Endothelial cell (in vitro differentiated cells): ENCODE measurements around the gene TAS1R3. TPM values are rescaled to one million over a fixed set of nuclear protein-coding genes. Genes with fewer than 3 reads are reported as not detected.

ENCODE experiments used
- DNase-seq: peaks from one replicate; pipeline ENCODE4 v3.0.0; 2021; ENCODE audit warnings: low spot score
- H3K27ac Mint-ChIP-seq: one replicate; pipeline ENCODE4 v1.8.0; 2021; ENCODE audit warnings: mixed read lengths, inconsistent platforms; ENCODE audit not compliant: unreplicated experiment
- H3K27me3 Mint-ChIP-seq: one replicate; pipeline ENCODE4 v1.8.0; 2021; ENCODE audit warnings: mild to moderate bottlenecking, moderate library complexity, mixed read lengths, inconsistent platforms; ENCODE audit not compliant: unreplicated experiment
- H3K36me3 Mint-ChIP-seq: one replicate; pipeline ENCODE4 v1.8.0; 2021; ENCODE audit warnings: mild to moderate bottlenecking, low read depth, mixed read lengths, inconsistent platforms; ENCODE audit not compliant: unreplicated experiment
- H3K4me1 Mint-ChIP-seq: one replicate; pipeline ENCODE4 v1.8.0; 2021; ENCODE audit warnings: mild to moderate bottlenecking, mixed read lengths, inconsistent platforms; ENCODE audit not compliant: unreplicated experiment
- H3K4me3 Mint-ChIP-seq: one replicate; pipeline ENCODE4 v1.8.0; 2021; ENCODE audit warnings: mild to moderate bottlenecking, mixed read lengths, inconsistent platforms; ENCODE audit not compliant: unreplicated experiment
- H3K9me3 Mint-ChIP-seq: one replicate; pipeline ENCODE4 v1.8.0; 2021; ENCODE audit warnings: mixed read lengths, inconsistent platforms; ENCODE audit not compliant: unreplicated experiment
- CTCF ChIP-seq: fragments of 200-600 bp; sonication (generic); IDR thresholded peaks from one replicate; pipeline ENCODE4 v1.5.0; 2021; ENCODE audit warnings: antibody characterized with exemption; ENCODE audit not compliant: unreplicated experiment
- total RNA-seq: library from RNA; stranded (reverse); fragmentation: NEBNext Ultra II Directional; extraction: Animal tissue kit (Norgen Biotek cat#: 25700); gene quantifications from one replicate; pipeline ENCODE4 v1.2.1, GENCODE V29; 2021; ENCODE audit not compliant: unreplicated experiment

The TAS1R3 gene
- total RNA-seq, 1 donor from 2014 or later = 1.2 TPM

- peaks cover 8% of the 10 kb centered on the region for H3K27me3 Mint-ChIP-seq
- no peaks in the 10 kb centered on the region for H3K9me3 Mint-ChIP-seq
- DNase-seq = no peak
- peaks cover 13% of the 10 kb centered on the region for H3K4me1 Mint-ChIP-seq
- no peak overlapping the region for H3K27ac Mint-ChIP-seq
- no peaks in the 10 kb centered on the region for H3K36me3 Mint-ChIP-seq
- TF ChIP-seq CTCF = no peak
- H3K4me3 Mint-ChIP-seq = no peak overlapping the region
Measured at GRCh38 chr1:1310109-1310385, 21.0 kb upstream of the TAS1R3 start.

GRCh38 chr1:1310476-1311053 lies 20.5 kb upstream of the TAS1R3 start:
- DNase-seq = no peak
- H3K27me3 Mint-ChIP-seq = peaks cover 8% of the 10 kb centered on the region

DNA sequence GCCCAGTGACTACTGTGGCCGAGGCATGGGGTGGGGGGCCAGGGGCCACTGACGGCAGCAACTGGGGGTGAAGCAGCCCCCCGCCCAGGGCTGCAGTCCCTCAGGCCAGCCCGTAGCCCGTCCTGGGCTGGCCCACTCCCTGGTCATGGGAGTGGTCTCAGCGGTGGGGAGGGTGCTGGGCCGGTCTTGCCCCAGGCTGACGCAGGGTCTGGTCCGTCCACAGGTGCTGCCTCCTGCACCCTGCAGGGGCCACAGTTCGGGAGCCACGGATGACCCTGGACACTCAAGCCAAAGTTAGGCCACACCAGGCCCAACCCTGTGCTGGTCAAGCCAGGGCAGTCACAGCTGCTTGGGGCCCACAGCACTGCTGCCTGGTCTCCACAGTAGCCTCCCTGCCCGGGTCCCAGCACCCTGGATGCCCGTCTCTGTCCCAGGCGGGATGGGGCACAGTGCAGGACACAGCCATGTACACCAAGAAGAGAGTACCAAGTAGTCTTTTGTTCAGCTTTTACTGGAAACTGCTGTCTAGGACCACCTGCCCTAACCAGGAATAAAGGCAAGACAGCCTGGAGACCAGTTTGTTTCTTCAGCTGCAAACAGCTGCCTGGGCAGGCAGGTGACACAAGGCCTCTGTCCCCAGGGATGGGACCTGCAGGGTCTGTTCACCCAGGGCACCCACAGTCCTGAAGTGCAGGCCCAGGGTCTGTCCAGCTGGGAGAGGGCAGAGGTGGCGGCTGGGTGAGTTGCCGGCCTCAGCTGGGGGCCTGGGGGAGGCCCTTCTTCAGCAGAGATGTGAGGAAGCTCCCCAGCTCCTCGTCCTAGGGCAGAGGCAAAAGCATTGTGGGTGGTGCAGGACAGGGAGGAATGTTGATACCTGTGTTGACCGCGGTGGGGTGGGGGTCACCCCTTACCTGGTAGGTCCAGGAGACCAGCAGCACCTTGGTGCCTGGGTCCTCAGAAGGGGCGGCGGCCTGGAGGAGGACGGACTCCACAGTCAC lies 19.7 kb upstream of the TAS1R3 start:
- Mint-ChIP-seq H3K36me3 (no peaks in the 10 kb centered on the region), H3K4me1 (peaks cover 10% of the 10 kb centered on the region), H3K27ac (no peak overlapping the region), H3K9me3 (no peaks in the 10 kb centered on the region), H3K4me3 (no peak overlapping the region), H3K27me3 (peaks cover 8% of the 10 kb centered on the region)
- DNase-seq = no peak
- TF ChIP-seq CTCF = no peak

More at GRCh38 chr1:1310476-1311053, 20.5 kb upstream of the TAS1R3 start:
- H3K4me1 Mint-ChIP-seq = peaks cover 13% of the 10 kb centered on the region
- no peaks in the 10 kb centered on the region for H3K9me3 Mint-ChIP-seq
- no peak overlapping the region for H3K4me3 Mint-ChIP-seq
- TF ChIP-seq CTCF = no peak
- no peaks in the 10 kb centered on the region for H3K36me3 Mint-ChIP-seq
- no peak overlapping the region for H3K27ac Mint-ChIP-seq

- peaks cover 6% of the 10 kb centered on the region for H3K27me3 Mint-ChIP-seq
- peaks cover 3% of the 10 kb centered on the region for H3K36me3 Mint-ChIP-seq
- H3K9me3 Mint-ChIP-seq = no peaks in the 10 kb centered on the region
- H3K27ac Mint-ChIP-seq = no peak overlapping the region
- TF ChIP-seq CTCF = no peak
- no peak for DNase-seq
- H3K4me1 Mint-ChIP-seq = peaks cover 6% of the 10 kb centered on the region
- H3K4me3 Mint-ChIP-seq = no peak overlapping the region
Measured at GRCh38 chr1:1312450-1313314, 18.4 kb upstream of the TAS1R3 start.
